HCEC 1CT (cell line): ENCODE data around the gene CPSF3.
A peak's percentile ranks its signal among the peaks of the same experiment; 100 is the strongest.

Source experiments
- DNase-seq: peaks from one replicate; pipeline ENCODE4 v3.0.0-alpha.2; 2017

CPSF3 gene

DNA sequence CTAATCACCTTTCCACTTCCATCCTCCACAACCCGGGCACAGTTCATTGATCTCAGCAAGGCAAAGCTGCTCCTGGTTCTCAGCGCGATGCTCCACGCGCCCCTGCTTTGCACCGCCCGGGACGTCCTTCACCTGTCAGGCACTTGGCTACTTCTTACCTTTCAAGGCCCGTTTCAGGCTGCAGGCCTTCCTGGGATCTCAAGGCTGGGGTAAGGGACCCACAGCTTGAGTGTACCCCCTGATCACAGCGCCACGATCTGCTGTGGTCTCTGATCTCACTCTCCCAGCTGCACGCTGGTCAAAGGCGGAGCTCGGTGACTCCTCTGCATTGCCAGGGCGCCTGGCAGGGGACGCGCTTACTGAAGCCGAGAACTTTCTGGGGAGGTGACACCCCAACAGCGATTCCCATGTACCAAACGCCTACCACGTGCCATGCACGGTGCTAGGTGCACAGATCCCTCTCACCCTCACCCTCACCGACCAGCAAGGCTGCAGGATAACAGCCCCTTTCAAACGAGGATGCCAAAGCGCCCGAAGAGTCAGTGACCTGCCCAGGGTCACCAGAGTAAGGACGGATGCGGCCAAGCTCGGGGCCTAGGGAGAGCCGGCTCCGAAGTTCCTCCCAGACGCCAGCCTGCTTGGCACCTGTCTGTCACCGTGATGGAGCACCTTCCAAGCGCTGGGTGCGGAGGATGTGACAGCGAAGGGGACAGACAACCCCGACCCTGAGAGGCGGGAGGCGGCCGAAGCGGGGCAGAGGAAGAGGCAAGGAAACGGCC, 944 bp upstream of the CPSF3 start:
- DNase-seq, result peak; percentile 44

DNA sequence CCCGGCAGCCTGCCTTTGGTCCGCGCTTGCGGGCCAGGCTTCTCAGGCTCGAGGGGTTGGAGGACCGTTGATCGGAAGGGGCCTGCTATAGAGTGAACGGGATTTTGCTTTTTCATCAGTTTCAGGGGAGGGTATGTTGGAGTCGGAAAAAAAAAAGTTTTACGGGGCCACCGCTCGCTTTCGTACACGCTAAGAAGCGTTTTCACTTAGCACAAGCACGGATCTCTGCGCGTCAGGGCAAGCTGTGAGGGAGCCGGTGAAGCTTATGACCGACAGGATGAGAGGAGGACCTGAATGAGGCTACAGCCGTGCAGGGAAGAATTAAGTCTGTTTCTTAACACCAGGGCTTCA, 443 bp downstream of the CPSF3 start:
- no peak for DNase-seq

DNA sequence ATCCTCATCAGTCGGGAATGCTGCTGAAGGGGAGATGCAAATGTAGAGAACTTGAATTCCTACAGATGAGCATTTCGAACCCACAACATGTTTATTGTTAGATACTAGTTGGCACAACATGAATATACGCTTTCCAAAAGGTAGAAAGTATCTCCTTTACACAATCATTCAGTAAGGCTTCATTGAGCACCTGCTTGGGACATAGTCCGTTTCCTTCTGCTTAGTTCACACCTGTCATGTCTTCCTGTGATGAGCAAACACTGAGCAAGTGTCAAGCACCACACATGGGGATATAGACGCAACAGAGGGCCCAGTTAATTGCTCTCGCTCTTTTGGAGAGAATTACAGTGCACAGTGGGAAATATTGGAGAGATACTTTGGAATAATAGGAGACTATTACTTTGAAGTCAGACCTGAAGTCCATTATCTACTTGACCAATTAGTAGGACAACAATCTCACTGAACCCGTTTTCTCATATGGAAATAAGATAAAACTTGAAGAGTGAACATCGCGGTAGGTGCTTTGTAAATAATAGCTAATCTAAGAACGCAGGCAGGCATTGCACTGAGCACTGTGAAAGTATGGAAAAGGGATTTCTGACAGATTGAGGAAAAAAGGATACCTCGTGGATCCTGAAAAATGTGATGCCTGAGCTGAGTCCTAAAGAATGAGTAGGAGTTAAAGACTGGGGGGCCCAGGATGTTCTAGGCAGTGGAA, 1.2 kb downstream of the CPSF3 start:
- no peak for DNase-seq

DNA sequence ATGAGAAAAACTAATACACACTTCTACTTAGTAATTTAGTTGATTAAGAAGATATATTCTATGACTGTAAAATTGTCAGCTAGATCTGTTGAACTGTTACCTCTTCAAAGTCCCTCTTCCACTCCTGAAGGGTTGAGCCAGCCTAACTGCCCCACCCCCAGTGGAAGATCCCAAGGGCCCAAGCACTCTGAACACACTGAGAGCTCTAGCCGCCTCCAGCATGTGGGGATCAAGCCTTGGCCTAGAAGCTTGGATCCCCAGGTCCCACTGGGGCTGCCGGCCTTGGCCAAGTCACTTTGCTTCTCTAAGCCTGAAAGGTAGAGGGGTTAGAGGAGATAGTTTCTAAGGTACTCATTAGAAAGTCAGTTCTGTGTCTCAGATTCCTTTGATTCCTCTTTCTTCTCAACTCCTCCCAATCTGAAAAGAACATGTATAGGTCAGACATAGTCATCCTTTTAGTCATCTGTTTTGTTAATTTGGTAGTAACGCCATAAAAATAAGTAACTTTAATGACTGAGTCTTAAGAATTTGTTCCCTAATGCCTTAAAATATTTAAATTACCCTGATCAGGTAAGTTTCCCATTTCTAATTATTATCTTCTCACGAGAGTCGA, 5.6 kb downstream of the CPSF3 start:
- DNase-seq, result peak; percentile 52

DNA sequence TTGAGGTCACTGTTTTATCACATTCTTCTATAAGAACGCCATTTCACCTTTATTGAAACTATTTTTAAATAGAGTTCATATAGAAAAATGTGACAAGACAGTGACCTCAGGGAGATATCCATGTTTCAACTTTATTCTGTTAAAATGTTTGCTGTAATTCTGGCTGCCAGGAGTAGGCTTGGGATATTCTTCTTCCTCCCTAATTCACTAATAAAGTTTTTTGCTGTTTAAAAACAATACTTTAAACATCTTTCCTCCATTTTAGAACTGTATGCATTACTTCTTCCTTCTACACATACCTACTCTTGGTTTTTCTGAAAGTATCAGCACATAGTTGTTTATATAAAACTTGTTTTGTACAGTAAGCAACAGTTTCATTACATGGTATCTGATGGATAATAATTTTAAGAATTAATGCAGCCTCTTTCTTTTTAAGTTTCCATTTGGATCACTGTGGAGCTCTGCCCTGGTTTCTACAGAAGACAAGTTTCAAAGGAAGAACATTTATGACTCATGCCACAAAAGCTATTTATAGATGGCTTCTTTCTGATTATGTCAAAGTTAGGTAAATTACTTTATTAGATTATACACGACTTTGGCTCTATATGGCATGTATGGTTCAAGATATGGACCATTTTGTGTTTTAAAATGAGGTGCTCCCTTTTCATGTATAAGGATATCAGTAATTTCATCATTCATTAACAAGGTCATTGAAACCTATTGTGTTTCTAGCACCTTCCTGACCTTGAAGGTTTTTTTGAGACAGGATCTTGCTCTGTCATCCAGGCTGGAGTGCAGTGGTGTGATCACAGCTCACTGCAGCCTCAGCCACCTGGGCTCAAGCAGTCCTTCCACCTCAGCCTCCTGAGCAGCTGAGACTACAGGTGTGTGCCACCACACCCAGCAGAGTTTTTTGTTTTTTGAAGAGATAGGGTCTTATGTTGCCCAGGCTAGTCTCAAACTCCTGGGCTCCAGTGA, 7.2 kb downstream of the CPSF3 start:
- DNase-seq, result peak; percentile 56

DNA sequence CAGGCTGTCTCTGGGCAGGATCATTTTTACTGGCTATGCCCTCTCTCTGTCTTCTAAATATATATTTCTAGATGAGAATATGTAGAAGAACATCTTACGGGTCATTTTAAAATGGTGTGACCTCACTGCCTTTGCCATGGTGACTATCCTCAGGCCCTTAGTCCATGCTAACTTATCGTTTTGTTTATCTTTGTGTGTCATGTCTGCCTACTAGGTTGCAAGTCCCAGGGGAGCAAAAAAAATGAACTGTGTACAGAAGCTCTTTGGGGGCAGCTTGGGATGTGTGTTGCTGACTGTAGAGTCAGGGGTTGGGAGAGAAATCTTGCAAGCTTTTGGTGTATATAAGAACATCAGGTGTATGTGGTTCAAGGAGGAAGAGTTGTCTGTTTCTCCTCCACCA, 11.0 kb downstream of the CPSF3 start:
- DNase-seq, result no peak

DNA sequence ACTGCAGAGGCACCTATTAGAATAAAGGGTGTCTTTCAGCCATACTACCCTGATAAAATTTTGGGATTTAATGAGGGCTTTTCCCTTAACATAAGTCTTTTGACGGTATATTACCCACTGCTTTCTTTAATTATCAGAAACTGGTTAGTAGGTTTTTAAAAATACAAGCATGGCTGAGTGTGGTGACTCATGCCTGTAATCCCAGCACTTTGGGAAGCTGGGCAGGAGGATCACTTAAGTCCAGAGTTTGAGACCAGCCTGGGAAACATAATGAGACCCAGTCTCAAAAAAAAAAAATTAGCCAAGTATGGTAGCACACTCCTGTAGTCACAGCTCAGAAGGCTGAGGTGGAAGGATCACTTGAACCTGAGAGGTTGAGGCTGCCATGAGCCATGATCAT, 16.1 kb downstream of the CPSF3 start:
- DNase-seq, result peak; percentile 43

DNA sequence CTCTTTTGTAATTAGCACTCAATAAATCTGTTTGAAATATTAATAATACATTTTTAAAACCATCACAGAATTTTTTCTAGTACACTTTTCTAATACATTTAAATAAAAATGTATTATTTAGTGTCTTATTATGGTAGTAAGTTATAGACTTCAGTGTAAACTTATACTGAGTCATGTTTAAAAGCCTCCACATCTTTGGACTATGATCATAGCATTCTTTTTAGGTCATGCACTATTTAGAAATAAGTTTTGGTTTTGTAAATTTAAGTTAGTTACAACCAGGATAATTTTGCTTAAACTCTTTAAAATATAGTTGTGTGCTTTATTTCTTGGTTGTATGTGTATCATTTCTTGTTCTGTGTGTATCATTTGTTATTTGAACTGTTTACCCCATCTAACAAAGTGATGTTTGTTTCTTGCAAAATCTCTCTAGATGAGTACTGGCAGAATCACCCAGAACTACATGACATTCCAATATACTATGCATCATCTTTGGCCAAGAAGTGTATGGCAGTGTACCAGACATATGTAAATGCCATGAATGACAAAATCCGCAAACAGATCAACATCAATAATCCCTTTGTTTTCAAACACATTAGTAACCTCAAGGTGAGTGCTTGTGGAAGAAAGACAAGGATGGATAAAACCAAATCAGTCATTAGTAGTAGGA, 16.7 kb downstream of the CPSF3 start:
- DNase-seq, result peak; percentile 88

DNA sequence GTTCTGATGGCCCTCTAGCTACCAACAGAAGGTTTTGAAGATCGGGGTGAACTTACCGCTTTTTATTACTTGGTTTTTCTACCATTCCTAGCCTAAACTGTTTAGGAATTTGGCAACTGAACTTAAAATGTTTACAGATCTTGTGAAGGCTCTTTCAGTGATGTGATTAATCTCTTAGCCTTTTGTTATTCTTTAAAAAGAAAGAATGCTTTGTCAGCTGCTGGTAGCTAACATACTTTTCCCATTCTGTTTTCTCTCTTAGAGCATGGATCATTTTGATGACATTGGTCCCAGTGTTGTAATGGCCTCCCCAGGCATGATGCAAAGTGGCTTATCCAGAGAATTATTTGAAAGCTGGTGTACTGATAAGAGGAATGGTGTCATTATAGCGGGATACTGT, 18.1 kb downstream of the CPSF3 start:
- DNase-seq, result peak; percentile 4

DNA sequence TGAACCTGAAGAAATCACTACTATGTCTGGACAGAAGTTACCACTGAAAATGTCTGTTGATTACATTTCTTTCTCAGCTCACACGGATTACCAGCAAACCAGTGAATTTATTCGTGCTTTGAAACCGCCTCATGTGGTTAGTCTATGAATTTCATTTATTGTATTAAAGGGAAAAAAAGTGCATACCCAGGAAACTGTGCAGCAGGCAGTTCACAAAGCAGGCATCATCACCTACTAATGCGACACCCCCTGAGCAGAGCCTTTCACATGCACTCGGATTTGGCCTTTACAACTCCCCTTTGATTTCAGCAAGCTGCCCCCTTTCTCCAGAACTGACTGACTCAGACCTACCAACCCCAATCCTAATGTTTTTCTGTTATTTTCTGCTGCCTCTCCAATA, 20.1 kb downstream of the CPSF3 start:
- DNase-seq, result no peak

DNA sequence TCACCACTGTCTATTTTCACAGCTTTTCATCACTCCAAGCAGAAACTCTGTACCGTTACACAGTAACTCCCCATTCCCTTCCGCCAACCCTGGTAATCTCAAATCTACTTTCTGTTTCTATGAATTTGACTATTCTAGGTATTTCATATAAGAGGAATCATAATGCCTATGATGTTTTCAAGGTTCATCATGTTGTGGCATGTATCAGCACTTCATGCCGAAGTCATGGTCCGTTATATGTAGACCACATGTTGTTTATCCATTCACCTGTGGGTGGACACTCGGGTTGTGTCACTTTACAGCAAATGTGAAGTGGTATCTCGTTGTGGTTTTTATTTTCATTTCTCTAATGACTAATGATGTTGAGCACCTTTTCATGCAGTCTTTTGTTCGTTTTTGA, 21.6 kb downstream of the CPSF3 start:
- no peak for DNase-seq

DNA sequence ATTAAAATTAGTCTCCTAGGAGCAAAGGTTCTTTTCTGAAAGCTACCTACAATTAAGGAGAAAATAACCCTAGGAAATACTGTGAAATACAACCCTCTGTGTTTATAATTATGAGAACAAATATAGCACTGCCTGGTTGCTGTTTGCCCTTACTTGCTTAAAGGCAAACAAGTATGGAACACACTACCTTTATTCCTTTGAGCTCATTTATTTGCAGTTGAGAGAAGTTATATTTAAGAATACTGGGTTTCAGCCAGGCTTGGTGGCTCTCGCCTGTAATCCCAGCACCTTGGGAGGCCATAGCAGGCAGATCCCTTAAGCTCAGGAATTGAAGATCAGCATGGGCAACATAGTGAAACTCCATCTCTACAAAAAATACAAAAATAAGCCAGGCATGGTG, 27.8 kb downstream of the CPSF3 start:
- no peak for DNase-seq

DNA sequence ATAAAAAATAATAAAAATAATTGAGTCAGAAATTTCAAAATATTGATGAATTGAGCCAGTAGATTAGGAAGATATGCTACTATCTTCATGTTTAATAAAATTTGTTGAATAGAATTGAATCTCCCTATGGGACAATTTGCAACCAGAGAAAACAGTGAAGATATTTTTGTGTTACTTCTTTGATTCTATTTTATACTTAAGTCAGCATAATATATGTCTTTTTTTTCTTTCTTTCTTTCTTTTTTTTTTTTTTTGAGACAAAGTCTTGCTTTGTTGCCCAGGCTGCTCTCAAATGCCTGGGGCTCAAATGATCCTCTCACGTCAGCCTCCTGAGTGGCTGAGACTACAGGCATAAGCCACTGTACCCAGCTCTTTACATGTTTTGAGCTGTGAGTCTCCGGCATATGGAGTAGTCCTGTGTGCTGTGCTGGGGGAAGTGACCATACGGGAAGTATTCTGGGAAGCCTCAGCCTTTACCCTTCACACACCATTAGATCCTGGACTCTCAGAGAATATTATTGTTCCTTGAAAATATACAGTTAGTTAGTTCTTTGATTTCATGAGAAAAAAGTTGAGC, 37.1 kb downstream of the CPSF3 start:
- DNase-seq, result no peak

DNA sequence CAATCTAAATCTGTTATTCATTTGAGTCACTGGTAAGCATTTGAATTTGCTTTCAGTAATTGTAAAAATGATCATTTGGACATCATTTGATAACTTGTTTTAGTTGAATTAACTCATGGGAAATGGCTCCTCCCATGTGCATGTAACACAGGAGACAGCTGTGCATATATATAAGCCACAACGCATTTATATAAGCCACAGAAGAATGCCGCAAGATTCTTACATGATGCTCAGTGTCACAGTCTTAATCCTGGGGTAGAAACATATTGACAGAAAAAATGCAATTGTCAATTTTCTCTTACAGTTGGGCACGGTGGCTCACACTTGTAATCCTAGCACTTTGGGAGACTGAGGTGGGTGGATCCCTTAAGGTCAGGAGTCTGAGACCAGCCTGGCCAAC, 37.6 kb downstream of the CPSF3 start:
- no peak for DNase-seq

DNA sequence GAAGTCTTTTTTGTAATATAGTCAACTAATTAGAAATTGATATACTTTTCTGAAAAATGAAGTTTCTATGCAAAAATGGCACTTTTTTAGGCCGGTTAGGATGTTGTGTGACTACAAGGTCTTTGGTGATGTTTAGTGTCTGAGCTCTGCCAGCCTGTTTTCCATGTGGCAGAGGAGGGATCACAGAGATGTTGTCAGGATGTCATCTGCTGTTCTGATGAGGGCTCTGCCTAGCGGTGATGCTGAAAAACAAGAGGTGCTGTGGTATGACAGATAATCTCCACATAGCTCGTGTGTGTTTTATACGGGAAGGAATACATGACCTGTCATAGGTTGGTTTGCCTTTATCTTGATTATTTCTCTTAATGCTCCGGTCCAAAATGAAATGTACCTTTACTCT, 38.9 kb downstream of the CPSF3 start:
- no peak for DNase-seq

DNA sequence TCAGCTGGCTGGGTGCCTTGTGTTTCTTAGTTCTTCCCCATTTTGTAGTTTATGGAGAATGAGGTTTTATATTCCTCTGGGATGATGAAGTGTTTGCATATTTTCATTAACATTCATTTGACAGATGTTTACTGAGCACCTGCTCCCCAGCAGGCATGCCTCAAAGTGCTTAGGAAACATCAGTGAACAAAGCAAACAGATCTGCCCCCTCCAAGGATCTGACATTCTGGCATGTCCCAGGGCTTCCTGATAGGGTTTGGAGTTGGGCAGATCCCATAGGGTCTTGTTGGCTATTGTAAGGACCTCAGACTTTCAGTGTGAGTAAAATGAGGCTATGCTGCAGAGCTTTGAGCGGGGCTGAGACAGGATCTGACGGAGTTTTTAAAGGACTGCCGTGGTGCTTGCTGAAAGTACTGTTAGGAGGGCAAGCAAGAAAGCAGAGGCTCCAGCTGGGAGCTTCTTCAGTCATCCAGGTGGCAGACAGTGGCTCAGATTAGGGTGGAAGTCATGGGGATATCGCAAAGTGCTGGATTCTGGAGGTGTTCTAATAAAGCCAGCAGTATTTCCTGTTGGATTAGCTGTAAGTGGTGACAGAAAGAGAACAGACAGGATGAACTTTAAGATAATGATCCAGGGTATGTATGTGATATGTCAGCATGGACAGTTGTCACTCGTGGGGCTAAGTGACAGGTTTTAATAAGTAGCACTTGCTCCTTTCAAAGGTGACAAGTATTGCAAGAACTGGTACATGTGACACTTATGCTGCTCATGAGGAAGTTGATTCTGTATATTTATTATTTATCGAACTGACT, 39.6 kb downstream of the CPSF3 start:
- DNase-seq, result no peak

DNA sequence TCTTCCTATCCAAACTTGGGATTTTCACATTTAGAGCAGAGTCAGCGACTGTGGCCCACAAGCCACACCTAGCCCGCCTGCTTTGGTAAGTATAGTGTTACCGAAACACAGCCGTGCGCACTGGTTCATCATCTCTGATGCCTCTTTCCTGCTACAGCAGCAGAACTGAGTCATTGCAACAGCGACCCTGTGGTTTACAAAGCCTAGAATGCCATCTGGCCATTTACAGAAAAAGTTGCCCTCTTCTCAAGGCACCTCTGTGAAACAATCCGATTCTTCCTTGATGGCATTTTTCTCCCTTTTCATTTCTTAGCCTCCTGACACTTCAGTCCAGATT, 40.2 kb downstream of the CPSF3 start:
- peak; percentile 33 for DNase-seq

DNA sequence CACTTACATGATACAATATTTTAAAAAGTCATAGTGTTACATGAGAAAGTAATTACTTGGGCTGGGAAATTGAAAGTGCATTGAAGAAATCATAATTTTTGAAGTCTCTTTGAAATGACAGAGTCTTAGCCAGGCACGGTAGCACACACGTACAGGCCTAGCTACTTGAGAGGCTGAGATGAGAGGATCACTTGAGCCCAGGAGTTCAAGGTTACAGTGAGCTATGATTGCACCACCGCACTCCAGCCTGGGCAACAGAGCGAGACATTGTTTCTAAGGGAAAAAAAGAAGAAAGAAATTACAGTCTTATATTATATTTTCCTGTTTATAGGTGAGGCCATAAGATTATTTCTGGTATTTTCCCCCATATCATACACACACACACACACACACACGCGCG, 41.7 kb downstream of the CPSF3 start:
- DNase-seq, result no peak

DNA sequence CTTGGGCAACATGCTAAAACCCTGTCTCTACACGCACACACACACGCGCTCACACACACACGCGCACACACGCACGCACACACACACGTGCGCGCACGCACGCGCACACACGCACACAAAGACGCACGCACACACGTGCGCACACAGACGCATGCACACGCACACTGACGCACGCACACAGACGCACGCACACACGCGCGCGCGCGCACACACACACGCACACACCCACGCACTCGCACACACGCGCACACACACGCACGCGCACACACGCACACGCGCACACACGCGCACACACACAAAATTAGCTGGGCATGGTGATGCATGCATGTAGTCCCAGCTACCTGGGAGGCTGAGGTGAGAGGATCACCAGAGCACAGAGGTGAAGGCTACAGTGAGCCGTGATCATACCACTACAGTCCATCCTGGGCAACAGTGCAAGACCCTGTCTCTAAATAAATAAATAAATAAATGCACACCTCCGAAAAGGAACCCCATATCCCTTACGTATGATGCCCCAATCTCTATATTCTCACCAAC, 42.8 kb downstream of the CPSF3 start:
- no peak for DNase-seq

DNA sequence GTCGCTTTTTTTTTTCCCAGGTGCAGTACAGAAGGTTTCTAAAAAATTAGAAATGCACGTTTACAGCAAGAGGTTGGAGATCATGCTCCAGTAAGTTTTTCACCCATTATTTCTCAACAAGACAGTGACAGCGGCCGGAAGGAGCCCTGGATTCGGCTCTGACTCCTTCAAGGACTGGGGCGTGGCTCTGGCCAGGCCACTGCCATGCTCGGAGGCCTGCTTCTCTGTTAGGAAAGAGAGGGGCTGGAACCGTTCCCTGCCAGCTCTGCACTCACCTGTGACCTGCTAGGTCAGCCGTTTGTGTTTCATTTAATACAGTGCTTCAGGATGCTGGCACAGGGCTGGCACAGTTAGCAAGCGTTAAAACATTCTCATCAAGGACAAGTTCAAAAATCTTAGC, 44.2 kb downstream of the CPSF3 start:
- DNase-seq, result no peak

DNA sequence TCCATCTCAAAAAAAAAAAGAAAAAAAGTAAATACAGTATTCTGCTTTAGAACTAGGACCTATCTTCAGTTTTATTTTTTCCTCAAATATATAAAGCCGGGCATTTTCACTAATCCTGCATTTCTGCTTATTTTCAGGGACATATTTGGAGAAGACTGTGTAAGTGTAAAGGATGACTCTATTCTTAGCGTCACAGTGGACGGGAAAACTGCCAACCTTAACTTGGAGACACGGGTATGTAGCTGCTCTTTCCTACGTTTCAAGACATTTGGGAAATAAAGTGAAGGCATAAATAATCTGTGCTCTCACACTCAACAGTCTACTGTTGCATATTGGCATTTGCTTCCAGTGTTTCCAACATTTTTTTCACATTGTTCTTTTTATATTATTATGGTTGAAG, 47.8 kb downstream of the CPSF3 start:
- DNase-seq, result no peak
